ENCODE results near the gene FOXB1.

Gene FOXB1

GRCh38 chr15:59999612-60000112, 4.4 kb upstream of the FOXB1 start:
- no peak for DNase-seq

DNA sequence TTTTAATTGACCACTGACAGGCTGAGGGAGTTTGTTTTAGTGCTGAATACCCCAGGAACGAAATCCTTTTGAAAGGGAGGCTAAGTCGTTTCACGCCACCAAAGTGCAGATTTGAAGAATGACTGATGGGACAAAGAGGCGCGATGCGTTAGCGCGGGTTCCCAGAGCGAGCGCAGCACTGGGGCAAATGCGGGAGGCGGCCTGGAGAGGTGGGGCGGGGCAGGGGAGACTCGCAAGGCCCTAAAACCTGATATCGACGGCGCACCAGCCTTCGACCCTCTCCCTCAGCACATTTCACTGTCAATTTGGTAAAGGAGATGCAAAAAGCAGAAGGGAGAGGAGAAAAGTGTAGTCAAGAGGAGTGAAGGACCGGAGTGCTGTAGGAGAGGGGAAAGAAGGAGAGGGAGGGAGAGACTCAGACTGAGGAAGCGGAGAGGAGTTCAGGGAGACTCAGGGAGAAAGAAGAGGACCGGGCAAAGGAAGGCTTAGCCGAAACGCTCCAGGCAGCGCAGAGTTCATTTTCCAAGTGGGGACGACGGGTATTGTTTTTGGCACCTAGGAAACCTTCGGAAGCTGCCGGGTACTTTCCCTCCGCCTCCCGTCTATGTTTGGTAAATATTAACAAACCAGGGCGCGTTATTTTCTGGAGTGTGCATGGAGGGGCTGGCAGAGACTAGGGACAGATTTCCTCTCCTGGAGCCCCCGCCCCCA, 3.8 kb upstream of the FOXB1 start:
- peak; percentile 73 for DNase-seq

DNA sequence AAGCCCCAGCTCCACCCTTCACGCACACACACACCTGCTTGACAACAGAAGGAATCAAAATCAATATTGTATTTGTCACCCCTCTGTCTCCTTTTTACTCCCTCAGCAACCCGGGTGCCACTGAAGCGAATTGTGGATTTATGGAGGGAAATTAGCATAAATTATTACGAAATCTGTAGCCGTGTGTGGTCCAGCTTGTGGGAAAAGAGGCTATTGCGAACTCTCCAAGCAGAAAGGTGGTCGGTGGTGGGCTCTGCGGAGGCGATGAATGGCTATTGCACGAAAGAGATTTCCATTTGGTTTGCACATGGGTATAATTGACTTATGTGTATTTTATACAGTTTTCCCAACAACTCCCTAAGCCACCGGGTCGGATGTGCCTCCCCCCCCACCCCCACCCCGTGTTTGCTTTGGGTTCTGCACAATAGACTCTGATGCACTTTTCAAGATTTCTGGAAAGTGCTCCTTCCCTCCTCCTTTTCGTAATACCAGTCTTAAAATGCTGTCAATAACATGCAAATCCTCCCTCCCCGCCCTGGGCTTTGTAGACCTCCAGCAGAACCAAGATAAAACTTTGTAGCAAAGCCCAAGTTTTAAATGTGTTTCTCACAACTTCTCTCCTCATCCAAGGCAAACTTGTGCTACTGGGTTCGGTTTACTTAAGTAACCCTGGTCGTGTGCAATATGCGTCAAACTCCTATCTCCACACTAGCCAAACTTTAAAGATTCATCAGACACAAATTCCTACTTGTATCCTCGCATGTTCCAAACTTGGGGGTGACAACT, 3.1 kb upstream of the FOXB1 start:
- DNase-seq, result peak; percentile 62

- peak; percentile 70 for DNase-seq
Measured at GRCh38 chr15:60001610-60002527, 2.2 kb upstream of the FOXB1 start.

- peak; percentile 60 for DNase-seq
Measured at GRCh38 chr15:60002528-60003218, 1.4 kb upstream of the FOXB1 start.

GRCh38 chr15:60003243-60004008, 685 bp upstream of the FOXB1 start:
- peak; percentile 58 for DNase-seq

DNA sequence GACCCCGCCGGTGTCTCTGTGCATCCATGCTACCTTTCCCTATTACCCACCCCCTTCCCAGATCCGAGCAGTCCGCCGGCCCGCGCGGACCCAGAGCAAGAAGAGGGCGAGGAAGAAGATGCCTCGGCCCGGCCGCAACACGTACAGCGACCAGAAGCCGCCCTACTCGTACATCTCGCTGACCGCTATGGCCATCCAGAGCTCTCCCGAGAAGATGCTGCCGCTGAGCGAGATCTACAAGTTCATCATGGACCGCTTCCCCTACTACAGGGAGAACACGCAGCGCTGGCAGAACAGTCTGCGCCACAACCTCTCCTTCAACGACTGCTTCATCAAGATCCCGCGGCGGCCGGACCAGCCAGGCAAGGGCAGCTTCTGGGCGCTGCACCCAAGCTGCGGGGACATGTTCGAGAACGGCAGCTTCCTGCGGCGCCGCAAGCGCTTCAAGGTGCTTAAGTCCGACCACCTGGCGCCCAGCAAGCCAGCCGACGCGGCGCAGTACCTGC, 788 bp downstream of the FOXB1 start:
- DNase-seq, result peak; percentile 74

DNA sequence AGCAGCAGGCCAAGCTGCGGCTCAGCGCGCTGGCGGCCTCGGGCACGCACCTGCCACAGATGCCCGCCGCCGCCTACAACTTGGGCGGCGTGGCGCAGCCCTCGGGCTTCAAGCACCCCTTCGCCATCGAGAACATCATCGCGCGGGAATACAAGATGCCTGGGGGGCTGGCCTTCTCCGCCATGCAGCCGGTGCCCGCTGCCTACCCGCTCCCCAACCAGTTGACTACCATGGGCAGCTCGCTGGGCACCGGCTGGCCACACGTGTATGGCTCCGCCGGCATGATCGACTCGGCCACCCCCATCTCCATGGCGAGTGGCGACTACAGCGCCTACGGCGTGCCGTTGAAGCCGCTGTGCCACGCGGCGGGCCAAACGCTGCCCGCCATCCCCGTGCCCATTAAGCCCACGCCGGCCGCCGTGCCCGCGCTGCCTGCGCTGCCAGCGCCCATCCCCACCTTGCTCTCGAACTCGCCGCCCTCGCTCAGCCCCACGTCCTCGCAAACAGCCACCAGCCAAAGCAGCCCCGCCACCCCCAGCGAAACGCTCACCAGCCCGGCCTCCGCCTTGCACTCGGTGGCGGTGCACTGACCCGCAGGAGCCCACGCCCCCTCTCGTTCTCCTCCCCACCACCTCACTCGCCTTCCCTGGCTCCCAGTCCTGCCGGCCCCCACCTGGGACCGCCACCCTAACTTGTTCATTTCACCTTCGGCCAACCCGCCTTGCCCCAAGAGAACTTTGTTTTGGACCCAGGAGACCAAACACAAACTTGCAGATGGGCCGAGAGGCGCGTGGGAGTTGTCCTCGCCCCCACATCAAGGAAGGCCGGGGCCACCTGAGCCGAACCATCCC, 1.5 kb downstream of the FOXB1 start:
- peak; percentile 41 for DNase-seq

DNA sequence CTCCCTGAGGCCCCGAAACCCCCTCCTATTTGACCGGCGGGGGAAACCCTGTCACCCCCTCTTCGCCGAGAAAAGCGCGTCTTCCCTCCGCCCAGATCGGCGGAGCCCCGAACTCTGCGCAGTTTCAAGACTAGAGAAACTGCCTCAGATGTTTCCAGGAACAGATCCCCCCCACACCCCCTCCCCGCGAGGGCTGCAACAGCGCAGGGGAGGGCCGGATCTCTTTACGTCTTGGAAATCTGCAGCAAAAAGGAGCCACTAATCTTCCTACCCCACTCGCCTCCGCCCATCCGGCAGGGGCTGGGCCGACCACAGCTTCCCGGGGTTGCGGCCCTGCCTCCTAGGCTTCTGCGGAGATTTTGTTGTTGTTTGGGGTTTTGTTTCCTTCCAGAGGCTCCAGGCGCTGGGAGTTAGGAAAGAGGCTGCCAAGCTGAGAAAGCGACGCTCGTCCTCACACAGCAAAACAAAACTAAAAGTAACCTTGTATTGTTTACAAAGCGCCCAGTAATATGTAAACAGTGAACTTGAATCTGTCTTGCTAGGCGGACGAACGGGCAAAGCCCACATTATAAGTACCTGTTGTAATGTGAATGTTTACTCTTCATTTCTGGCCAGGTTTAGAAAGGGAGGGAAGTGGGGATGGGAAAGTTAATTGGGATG, 2.2 kb downstream of the FOXB1 start:
- DNase-seq, result peak; percentile 72

GRCh38 chr15:60006873-60007272, 2.8 kb downstream of the FOXB1 start:
- DNase-seq, result peak; percentile 60

- DNase-seq, result peak; percentile 53
Measured at GRCh38 chr15:60009124-60009960, 5.2 kb downstream of the FOXB1 start.

DNA sequence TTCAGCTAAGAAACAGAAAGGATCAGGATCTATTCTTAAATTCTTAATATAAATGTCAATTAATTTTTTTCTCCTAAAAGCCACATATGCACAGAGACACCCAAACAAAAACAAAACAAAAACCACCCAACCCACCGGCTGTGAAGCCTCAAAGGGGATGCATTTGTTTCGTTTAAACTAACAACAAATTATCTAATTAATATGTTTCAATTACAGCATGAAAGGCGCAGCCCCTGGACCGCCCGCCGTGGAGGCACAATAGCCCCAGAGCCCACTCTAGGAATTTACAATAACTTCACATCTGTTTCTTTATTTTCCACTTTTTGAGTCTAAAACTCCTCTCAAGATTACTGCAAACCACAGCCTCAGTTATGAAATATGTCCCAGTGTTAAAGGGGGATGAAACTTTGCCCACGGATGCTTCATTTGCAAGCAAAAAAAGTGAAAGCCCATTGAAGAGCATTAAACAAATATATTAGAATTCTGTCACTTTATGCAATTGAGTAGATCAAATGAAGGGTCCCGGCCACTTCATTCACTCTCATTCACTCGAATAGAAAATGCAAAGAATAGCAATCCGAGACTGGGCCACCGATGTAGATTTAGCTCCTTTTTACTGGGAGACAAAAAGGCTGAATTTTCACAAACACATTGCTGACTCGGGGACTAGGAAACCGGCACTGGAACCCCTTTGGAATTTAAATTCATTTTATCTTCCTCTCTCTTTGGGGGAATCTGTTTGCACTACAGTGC, 6.0 kb downstream of the FOXB1 start:
- peak; percentile 60 for DNase-seq

DNA sequence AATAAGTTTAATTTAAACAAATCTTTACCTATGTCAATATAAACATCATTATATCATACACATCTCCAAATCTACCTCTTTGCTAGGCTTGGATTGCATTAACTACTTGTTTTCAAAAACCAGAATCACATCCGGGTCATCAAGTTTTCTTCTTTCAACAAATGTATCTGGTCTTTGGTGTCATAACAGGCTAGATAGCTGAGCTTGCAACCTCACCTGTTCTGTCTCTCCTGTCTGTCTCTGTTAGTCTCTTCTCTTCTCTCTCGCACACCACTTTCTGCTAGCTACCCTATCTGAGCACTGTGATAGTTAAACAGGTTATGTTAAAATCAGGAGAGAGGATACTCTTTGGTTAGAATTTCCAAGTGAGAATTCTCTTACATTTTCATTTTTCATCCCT, 6.7 kb downstream of the FOXB1 start:
- DNase-seq, result peak; percentile 19

DNA sequence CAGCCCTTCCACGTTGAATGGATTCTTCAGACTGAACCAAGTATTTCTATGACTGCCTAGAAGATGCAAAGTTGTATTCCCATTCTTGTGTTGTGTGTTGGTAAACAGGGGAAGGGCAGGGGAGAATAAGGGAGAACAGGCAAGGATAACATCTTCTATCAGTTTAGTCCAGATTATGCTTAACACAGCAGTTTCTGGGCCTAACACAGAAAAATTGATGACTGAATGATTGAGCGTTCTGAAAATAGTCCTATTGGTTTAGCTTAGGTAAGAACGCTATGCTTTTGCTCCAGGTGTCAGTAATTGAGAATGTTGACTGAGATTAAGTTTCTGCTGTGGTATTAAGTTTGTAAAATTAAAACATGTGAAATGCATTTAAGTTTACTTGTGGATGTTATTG, 8.6 kb downstream of the FOXB1 start:
- no peak for DNase-seq

- DNase-seq, result no peak
Measured at GRCh38 chr15:60017538-60018520, 13.7 kb downstream of the FOXB1 start.

- no peak for DNase-seq
Measured at GRCh38 chr15:60020736-60021135, 16.6 kb downstream of the FOXB1 start.

All from eye (tissue), 1 donor.